Sciatic nerve (tissue), 2 donors: Measurements from ENCODE around the gene BRD7. TPM values are rescaled to one million over a fixed set of nuclear protein-coding genes. Genes with fewer than 3 reads are reported as not detected.
"Not testable (repeated sequence)": the region's sequence is repeated elsewhere in the genome, so short reads cannot be mapped to it uniquely, and the experiment has no call there.

ENCODE experiments used
- ATAC-seq: fragments of 200-7000 bp; cut with Tn5 transposase; one replicate; pipeline ENCODE4 v1.9.1; 2020; ENCODE audit warnings: mild to moderate bottlenecking, moderate library complexity
- DNase-seq: peaks from one replicate; pipeline ENCODE4 v3.0.0-alpha.2; 2020; ENCODE audit warnings: low spot score
- intact Hi-C: fragments of 100-400 bp; cut with DNase I; formaldehyde crosslinking; loops from one replicate; pipeline ENCODE4 v1.14.2; 2022
- total RNA-seq: library from RNA; stranded (reverse); fragmentation: NEBNext Ultra II Directional; extraction: Animal tissue kit (Norgen Biotek cat#: 25700); gene quantifications from one replicate; pipeline ENCODE4 v1.2.1, GENCODE V29; 2021
- donor health status: DM: no; HTN: no; CAD: no.
- donor health status: DM: no; HTN: no; CAD: no.

The BRD7 gene
- total RNA-seq, 1 donor from 2014 or later: 73.5 TPM

DNA sequence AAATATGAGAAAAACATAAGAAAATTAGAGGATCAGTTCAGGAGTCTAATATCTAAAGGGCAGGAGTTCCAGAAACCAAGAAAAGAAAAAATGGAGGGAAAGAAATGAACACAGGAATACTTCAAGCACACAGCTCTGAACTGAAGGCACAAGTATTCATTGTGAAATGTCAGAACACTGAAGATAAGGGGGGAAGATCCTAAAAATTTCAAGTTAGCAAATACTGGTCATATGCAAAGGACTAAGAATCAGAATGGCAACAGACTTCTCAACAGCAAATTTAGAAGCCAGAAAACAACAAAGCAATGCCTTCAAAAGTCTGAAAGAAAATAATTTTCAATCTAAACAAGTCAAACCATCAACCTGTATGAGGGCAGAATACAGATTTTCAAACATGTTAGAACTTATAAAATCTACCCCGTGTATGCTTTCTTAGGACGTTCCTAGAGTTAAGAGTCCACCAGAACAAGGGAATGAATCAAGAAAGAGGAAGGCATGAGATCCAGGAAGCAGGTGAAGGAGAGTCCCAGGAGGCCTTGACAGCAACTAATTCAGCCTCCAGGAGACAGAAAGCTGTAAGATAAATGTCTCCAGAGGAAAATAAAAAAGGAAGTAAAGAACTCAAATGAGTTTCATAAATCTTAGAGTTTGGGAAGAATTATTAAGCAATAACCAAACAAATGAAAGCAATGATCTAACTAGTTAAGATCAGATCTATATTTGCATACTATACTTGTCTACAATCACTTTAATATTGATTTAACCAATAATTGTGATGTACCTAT lies 2.8 kb downstream of the BRD7 start:
- no peak for ATAC-seq
- intact Hi-C loops: loop anchor here (10.0 kb wide), 1 partner anchor 151 kb away; no protein-coding TSS in a partner anchor
- no peak for DNase-seq

DNA sequence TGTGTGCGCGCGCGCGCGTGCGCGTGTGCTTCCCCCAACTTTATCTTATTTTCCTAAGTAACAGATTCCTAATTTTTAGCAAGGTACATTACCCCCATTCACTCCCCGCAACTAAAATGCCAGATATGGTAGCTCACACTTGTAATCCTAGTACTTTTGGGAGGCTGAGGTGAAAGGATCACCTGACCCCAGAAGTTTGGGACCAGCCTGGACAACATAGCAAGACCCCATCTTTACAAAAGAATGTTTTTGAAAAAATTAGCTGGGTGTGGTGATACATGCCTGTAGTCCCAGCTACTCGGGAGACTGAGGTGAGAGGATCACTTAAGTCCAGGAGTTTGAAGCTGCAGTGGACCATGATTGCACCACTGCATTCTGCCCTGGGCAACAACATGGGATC lies 5.1 kb downstream of the BRD7 start:
- intact Hi-C loops: loop anchor here (10.0 kb wide), 1 partner anchor 149 kb away; no protein-coding TSS in a partner anchor
- ATAC-seq: no peak
- no peak for DNase-seq

DNA sequence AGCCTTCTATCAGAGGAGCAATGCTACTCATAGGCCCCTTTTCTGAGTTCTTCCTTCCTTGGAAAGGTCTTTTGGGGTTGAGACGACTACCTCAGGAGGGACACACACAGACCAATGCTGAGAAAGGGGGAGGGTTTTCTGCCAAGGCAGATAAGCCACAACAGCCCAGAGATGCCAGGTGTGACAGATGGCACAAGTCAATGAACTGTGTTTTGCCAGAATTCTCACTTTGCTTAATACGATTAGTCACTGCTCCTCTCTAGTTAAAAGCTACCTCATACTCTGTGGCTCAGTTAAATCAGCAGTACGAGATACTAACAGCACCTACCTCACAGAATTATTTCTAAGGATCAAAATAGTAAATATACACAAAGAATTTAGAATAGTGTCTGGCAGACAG lies 8.0 kb downstream of the BRD7 start:
- ATAC-seq: no peak
- DNase-seq: no peak
- intact Hi-C loops: loop anchor here (10.0 kb wide), 1 partner anchor 146 kb away; no protein-coding TSS in a partner anchor

DNA sequence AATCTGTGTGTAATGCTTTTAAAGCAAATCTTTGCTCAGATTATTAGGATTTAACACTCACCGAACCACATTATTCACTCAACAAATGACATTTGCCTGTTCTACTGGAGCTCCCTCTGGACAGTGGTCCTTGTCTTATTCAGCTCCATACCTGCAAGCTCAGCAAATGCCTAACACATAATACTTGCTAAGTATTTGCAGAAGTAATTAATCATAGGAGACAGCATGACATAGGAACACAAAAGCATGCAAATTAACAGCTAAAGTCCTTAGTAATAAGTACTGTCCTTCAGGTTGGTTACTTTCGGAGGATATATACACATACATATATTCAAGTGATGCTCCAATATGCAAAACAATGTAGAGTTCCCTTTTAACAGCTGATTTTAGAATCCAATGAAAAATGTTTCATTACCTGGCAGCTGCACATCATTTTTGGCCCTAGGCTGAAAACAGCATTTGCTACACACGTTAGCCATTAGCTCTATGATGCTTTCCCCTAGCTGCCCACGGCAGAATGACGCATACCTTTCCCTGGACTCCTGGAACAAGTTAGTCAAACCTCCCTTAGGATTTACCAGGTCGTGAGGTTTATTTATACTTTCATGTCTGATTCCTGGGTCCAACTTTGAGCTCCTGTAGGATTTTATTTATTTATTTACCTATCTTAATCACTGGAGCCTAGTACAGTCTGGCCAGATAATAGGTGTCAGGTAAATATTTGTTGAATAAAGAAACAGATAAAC lies 8.6 kb downstream of the BRD7 start:
- intact Hi-C loops: loop anchor here (10.0 kb wide), 1 partner anchor 145 kb away; no protein-coding TSS in a partner anchor
- no peak for ATAC-seq
- DNase-seq: no peak

DNA sequence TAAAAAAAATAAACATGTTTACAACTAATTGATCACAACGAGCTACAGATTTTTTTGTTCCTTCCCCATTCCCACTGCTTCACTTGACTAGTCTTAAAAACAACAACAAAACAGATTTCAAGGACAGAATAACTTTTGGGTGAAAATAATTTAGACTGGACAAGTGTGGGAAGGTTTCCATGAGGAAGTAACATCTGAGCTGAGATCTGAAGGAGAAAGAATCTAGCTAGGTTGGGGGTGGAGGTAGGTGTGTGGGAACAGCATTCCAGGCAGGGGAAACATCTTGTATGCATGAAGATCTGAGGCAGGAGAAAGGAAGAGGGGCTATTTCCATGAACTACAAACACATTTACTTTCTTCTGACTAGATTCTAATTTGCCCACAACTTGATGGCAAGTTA lies 9.2 kb downstream of the BRD7 start:
- ATAC-seq (no peak), DNase-seq (no peak)
- intact Hi-C loops: loop anchor here (10.0 kb wide), 1 partner anchor 145 kb away; no protein-coding TSS in a partner anchor

DNA sequence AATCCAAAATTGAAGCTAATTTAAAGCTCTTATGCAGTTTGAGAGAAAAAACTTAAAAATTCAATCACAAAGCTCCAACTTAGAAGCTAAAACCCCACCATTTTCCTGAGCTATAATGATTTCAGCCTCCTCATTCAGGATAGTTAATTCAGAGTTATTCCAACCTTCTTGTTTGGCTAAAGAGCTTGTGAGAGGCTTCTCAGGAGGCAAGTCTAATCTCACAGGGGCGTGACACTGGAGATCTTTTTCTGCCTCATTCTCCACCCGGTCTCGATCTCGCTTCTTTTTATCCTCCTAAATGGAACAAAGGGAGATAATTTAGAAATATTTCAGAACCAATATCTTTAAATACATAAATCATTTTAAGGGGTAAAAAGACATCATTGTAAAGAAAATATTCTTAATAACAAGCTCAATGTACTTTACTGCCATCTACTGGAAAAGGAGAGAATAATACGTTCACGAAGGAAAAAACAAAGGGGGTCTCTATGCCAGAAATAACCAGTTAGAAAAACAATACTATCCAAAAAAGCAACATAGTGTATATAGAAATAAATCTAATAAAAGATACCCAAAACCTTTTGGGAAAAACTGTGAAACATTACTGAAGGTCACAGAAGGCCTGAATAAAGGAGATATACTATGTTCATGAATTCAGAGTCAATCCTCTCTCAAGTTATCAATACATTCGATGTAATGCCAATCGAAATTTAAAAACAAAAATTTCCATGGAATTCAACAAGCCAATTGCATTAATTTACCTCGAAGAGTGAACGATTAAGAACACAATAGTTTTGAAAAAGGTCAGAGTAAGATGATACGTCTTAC lies 13.9 kb downstream of the BRD7 start:
- DNase-seq (no peak), ATAC-seq (no peak)
- intact Hi-C loops: no loop called here

DNA sequence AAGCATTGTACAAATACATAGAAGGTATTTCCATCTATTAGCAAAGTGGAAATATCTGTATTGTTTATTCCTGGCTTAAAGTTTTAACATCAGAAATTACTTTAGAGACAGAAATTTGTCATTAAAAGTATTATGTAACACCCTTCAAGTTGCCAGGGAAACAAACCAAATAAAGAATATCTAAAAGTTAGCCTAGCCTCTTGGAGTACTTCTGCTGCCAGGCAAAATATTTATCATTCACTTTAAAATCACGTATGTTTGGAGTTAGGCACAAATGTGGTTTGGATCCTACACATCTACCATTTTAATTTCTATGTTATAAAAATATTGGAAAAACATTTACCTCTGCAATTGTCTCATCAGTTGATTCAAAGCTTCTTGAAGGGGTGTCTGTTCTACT lies 14.7 kb downstream of the BRD7 start:
- intact Hi-C loops: no loop called here
- peak; percentile 59 for ATAC-seq
- DNase-seq: no peak

DNA sequence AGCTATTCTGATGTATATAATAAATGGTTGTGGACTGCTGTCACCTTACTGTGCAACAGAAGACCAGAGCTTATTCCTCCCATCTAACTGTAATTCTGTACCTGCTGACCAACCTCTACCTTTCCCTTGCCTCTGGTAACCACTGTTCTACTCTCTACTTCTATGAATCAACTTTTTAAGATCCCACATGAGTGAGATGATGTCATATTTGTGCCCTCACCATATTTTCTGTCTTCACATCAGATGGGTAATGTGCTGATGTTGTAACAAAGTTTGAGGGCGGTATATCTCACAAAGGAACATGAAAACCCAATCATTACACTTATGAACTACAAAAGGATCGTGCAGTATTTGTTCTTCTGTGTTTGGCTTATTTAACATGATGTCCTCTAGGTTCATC lies 16.8 kb downstream of the BRD7 start:
- intact Hi-C loops: no loop called here

DNA sequence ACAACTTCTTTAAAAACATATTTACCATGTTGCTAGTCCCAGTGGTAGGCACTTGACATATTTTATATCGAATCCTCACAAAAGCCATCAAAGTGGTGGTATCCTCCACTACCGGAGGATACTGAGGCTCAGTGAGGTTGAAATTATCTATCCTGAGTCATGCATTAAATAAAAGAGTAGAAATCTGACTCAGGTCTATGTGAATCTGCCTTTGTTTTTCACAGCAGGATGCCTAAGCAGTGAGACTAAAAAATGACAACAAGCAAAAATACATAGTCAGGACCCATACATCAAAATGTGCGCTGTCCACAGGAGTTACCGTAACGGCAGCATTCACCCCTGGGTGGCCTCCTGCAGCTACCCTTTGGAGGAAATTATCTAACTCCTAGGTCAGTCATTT lies 17.7 kb downstream of the BRD7 start:
- intact Hi-C loops: no loop called here
- no peak for ATAC-seq
- no peak for DNase-seq

More for the DNA sequence above, 16.8 kb downstream of the BRD7 start:
- ATAC-seq (no peak), DNase-seq (no peak)

DNA sequence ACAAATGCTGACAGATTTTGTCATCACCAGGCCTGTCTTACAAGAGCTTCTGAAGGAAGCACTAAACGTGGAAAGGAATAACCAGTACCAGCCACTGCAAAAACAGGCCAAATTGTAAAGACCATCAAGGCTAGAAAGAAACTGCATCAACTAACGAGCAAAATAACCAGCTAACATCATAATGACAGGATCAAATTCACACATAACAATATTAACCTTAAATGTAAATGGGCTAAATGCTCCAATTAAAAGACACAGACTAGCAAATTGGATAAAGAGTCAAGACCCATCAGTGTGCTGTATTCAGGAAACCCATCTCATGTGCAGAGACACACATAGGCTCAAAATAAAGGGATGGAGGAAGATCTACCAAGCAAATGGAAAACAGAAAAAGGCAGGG lies 23.6 kb downstream of the BRD7 start:
- DNase-seq, intact Hi-C loops, ATAC-seq: not testable (repeated sequence)

DNA sequence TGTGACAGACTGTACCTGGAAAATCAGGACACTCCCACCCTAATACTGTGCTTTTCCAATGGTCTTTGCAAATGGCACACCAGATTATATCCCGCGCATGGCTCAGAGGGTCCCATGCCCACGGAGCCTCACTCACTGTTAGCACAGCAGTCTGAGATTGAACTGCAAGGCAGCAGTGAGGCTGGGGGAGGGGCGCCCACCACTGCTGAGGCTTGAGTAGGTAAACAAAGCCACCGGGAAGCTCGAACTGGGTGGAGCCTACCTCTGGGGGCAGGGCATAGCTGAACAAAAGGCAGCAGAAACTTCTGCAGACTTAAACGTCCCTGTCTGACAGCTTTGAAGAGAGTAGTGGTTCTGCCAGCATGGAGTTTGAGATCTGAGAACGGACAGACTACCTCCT lies 25.2 kb downstream of the BRD7 start:
- intact Hi-C loops, ATAC-seq, DNase-seq: not testable (repeated sequence)

DNA sequence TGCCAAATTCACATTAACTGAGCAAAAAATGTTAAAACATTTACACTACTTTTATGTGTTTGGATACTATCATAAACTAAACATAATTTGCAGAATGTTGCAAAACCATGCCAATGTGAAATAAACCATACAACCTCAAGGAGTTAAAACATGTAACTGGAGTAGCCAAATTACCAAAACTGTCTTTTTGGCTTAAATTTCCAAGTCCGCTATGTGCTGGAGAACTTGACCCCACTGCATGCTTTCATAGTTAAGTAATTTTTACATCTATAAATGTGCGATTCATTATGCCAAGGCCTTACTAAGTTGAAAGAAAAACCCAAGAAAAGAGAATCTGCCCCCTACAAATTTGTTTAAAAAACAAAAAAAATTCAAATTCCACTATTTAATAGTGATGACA lies 28.2 kb downstream of the BRD7 start:
- intact Hi-C loops: no loop called here
- DNase-seq: no peak
- no peak for ATAC-seq

DNA sequence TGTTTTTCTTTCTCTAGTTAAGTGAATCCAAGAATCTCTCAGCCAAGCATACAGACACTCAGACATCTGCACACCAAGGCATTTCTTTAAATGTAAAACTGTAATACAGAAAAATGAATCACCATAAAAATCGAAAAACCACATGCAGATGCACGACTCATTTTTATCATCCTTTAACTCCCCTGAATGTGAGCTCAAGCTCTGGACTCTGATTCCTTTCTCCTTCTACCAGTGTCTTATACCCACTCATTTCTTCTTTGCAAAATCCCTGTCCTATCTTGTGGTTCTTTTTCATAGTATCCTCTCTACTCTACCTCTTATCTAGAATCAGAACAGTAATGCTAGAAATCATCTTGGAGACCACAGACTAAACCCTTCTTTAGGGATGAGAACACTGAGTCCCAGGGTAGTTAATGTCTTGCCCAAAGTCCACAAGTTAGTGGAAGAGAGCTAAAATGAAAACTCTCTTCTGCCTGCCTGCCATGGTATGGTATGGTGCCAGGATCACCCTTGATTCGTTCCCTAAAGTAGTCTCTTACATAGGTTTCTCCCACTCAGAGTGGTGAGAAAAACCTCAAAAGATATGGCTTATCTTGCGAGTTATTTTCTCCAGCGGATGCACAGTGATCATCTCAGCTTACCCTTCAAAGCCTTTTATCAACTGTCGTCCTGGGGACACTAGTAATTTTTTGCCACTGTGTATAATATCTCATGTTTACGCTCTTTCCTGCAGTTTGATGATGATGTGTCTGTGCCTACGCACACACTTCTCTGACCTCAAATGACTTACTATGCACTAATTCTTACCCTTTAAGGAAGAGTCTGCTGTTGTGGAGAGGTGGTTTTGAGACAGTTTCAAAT lies 30.2 kb downstream of the BRD7 start:
- intact Hi-C loops: no loop called here
- DNase-seq: no peak
- no peak for ATAC-seq

DNA sequence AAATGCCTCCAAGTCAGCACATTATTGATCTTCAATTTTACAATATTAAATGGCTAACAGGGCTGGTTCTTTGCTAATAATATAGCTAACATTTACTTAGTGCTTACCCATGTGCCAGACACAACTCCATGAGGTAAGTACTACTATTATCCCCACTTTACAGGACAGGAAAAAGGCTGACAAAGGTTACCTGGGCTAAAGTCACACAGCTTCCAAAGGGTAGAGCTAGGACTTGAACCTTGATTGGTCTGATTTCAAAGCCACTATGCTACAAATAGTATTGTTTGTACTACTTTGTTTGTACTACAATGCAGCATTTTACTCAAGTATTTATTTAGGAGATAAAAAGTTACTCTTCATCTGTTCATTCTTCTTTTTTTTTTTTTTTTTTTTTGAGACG lies 31.9 kb downstream of the BRD7 start:
- no peak for DNase-seq
- no peak for ATAC-seq
- intact Hi-C loops: no loop called here

DNA sequence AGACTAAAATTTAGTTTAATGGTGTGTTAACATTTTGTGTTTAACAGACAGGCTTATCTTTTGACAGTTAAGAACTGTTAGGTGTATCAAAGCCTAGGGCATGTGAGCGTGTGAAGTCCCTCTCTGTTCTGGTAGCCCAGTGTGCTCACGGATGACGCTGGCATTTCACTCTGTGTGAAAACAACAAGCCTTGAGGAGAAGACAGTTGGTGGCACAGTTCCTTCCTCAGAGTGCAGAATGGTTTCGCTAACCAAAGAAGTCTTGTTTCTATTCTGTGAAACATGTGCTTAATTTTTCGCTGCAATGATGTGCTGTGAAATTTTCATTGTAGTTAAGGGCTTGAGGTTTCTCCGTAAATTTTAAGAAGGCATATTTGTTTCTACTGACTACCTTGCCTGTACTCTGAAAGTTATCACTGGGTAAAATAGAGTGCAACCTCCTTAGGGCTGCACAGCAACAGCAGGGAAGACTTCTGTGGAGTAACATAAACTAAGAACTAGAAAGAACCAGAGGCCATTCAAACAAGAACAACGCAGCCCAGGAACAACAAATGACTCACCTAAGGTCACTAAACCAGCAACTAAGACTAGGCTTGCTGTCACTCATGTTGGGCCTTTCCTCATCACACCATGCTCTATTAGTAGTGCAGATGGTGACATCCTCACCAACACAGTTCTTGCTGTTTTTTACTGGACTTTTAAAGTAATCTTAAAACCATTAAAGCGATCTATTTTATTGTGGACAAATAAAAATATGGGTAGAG lies 33.4 kb downstream of the BRD7 start:
- DNase-seq: no peak
- ATAC-seq: no peak
- intact Hi-C loops: no loop called here

DNA sequence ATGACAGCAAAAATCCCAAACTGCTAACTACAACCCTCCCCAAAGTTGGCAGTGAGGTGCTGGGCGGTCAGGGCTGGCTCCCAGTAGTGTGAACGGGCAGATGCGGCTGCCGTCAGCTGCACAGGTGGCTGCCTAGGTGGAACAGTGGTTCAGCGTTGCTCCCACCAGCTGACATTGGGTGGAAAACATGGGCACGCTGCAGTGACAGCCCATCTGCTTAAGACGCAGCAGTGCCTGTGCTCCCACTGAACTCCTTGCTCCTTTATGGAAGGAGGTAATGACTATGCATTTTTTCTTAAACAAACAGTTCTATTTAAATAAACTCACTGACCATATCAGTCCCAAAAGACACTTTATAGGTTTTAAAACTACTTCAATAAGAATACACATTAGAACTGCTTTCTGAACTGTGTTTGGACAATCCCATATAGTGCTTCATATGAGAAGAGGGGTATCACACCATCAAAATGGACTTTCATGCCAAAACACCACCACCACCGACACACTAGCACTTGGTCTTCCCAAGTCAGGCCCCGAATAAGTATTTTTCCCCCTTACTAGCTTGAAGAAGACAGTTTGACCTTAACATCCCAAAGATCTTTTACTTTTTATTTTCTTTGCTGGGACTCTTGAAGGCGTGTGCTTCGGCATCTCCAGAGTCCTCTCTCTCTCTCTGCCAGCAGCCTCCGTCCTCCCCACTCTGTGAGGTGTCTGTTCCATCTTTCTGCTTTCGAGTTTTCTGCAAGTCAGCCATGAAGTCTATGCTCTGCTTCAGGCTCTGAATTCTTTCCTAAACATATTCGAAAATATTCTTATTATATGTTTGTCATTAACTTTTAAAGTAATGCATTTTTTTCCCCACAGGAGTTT lies 34.4 kb downstream of the BRD7 start:
- ATAC-seq (no peak), DNase-seq (no peak)
- intact Hi-C loops: no loop called here

DNA sequence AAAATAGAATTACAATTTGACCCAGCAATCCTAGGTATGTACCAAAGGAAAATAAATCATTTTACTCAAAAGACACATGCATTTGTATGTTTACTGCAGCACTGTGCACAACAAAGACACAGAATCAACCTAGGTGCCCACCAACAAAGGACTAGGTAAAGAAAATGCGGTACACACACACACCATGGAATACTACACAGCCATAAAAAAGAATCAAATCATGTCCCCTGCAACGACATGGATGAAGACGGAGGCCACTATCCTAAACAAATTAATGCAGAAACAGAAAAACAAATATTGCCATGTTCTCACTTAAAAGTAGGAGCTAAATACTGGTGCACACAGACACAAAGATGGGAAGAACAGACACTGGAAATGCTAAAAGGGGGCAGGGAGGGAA lies 36.2 kb downstream of the BRD7 start:
- DNase-seq: no peak
- no peak for ATAC-seq
- intact Hi-C loops: no loop called here
